Loucy (cell line): ENCODE measurements around the gene TMED4.
A peak's percentile ranks its signal among the peaks of the same experiment; 100 is the strongest.

Experiments used
- H2AFZ ChIP-seq: fragments of 200-600 bp; sonication (generic); 2 replicates; pipeline ENCODE4 v1.6.0; 2016; ENCODE audit warnings: antibody characterized with exemption, mild to moderate bottlenecking, low read length, moderate library complexity
- H3F3A ChIP-seq: fragments of 200-600 bp; 2 replicates; pipeline ENCODE4 v1.6.0; 2016; ENCODE audit warnings: antibody characterized with exemption, low read depth, mild to moderate bottlenecking
- H3K27me3 ChIP-seq: fragments of 200-600 bp; sonication (generic); 2 replicates; pipeline ENCODE4 v1.6.1; 2014; ENCODE audit warnings: low read length, mild to moderate bottlenecking; ENCODE audit not compliant: insufficient read depth, poor library complexity, severe bottlenecking
- H3K36me3 ChIP-seq: fragments of 200-600 bp; sonication (generic); 2 replicates; pipeline ENCODE4 v1.6.1; 2016; ENCODE audit warnings: low read length; ENCODE audit not compliant: insufficient read depth
- H3K4me1 ChIP-seq: fragments of 200-600 bp; sonication (generic); 2 replicates; pipeline ENCODE4 v1.5.1; 2014; ENCODE audit warnings: low read length, mild to moderate bottlenecking; ENCODE audit not compliant: insufficient read depth, poor library complexity, severe bottlenecking
- H3K4me2 ChIP-seq: fragments of 200-600 bp; sonication (generic); 2 replicates; pipeline ENCODE4 v1.6.0; 2014; ENCODE audit warnings: antibody characterized with exemption, low read length, low read depth, mild to moderate bottlenecking; ENCODE audit not compliant: poor library complexity, severe bottlenecking
- H3K4me3 ChIP-seq: fragments of 200-600 bp; sonication (generic); 2 replicates; pipeline ENCODE4 v1.5.1; 2014; ENCODE audit warnings: low read length, mild to moderate bottlenecking, mixed read lengths; ENCODE audit not compliant: poor library complexity, severe bottlenecking
- H3K79me2 ChIP-seq: fragments of 200-600 bp; sonication (generic); 2 replicates; pipeline ENCODE4 v1.6.1; 2014; ENCODE audit warnings: low read length; ENCODE audit not compliant: insufficient read depth
- H3K9ac ChIP-seq: fragments of 200-600 bp; sonication (generic); 2 replicates; pipeline ENCODE4 v1.6.0; 2014; ENCODE audit warnings: mild to moderate bottlenecking, low read depth, low read length, moderate library complexity; ENCODE audit not compliant: poor library complexity, severe bottlenecking
- H3K9me2 ChIP-seq: fragments of 200-600 bp; sonication (generic); replicated peaks from 2 replicates; pipeline ENCODE4 v1.6.1; 2016; ENCODE audit warnings: low read depth, low read length, mixed read lengths
- H3K9me3 ChIP-seq: fragments of 200-600 bp; sonication (generic); 2 replicates; pipeline ENCODE4 v1.6.1; 2014; ENCODE audit warnings: mild to moderate bottlenecking, antibody characterized with exemption, low read length, low read depth; ENCODE audit not compliant: insufficient read depth
- H4K20me1 ChIP-seq: fragments of 200-600 bp; sonication (generic); 2 replicates; pipeline ENCODE4 v1.6.0; 2014; ENCODE audit warnings: antibody characterized with exemption, low read length, mild to moderate bottlenecking; ENCODE audit not compliant: insufficient read depth, poor library complexity, severe bottlenecking
- CTCF ChIP-seq: fragments of 200-600 bp; sonication (generic); conservative IDR thresholded peaks from 2 replicates; pipeline ENCODE4 v1.5.1; 2014; ENCODE audit warnings: mild to moderate bottlenecking, antibody characterized with exemption, low read length
- EZH2phosphoT487 ChIP-seq: fragments of 200-600 bp; IDR thresholded peaks from 2 replicates; pipeline ENCODE4 v1.6.1; 2018; ENCODE audit warnings: antibody characterized with exemption, mild to moderate bottlenecking, moderate library complexity, borderline replicate concordance

Gene TMED4

GRCh38 chr7:44595934-44596635, 14.1 kb upstream of the TMED4 start:
- Histone ChIP-seq H3K9me3 (no peaks in the 10 kb centered on the region), H3K9ac (no peak overlapping the region), H3F3A (no peaks in the 10 kb centered on the region), H3K4me3 (no peak overlapping the region), H4K20me1 (no peaks in the 10 kb centered on the region), H3K79me2 (no peaks in the 10 kb centered on the region), H3K27me3 (no peaks in the 10 kb centered on the region), H2AFZ (no peak overlapping the region), H3K4me2 (no peak overlapping the region), H3K9me2 (no peaks in the 10 kb centered on the region), H3K4me1 (no peaks in the 10 kb centered on the region), H3K36me3 (no peaks in the 10 kb centered on the region)
- TF ChIP-seq CTCF (no peak), EZH2phosphoT487 (no peak)

- Histone ChIP-seq H3K4me3 (no peak overlapping the region), H3K27me3 (no peaks in the 10 kb centered on the region), H4K20me1 (no peaks in the 10 kb centered on the region), H3K4me2 (no peak overlapping the region), H3K9me2 (no peaks in the 10 kb centered on the region), H3K9ac (no peak overlapping the region), H3K9me3 (no peaks in the 10 kb centered on the region), H3F3A (no peaks in the 10 kb centered on the region), H3K79me2 (no peaks in the 10 kb centered on the region), H2AFZ (no peak overlapping the region), H3K36me3 (no peaks in the 10 kb centered on the region), H3K4me1 (no peaks in the 10 kb centered on the region)
- TF ChIP-seq EZH2phosphoT487 = no peak
- no peak for TF ChIP-seq CTCF
Observed at GRCh38 chr7:44590910-44591309, 8.9 kb upstream of the TMED4 start.

GRCh38 chr7:44587843-44588711, 6.0 kb upstream of the TMED4 start:
- 0 out of 2 replicates have a peak overlapping the region, but pooled peaks have one; percentile 14 for H2AFZ ChIP-seq
- TF ChIP-seq CTCF (peak; percentile 87), EZH2phosphoT487 (no peak)

More at GRCh38 chr7:44587843-44588711, 6.0 kb upstream of the TMED4 start:
- Histone ChIP-seq H3K27me3 (no peaks in the 10 kb centered on the region), H3K36me3 (no peaks in the 10 kb centered on the region), H3K9me2 (no peaks in the 10 kb centered on the region), H3K9me3 (no peaks in the 10 kb centered on the region), H3K79me2 (no peaks in the 10 kb centered on the region), H4K20me1 (no peaks in the 10 kb centered on the region), H3K4me2 (no peak overlapping the region), H3K4me1 (no peaks in the 10 kb centered on the region), H3K4me3 (no peak overlapping the region), H3F3A (no peaks in the 10 kb centered on the region), H3K9ac (no peak overlapping the region)
